Activated T-cell treated with anti-CD3 and anti-CD28 coated beads, Interleukin-2, amount 50 U/mL, for 72 hours (primary cell): ENCODE measurements around the gene NUTM2E. TPM values are rescaled to one million over a fixed set of nuclear protein-coding genes. Genes with fewer than 3 reads are reported as not detected.
"Not testable (repeated sequence)": the region's sequence is repeated elsewhere in the genome, so short reads cannot be mapped to it uniquely, and the experiment has no call there.

Experiments used
- ATAC-seq, 2 donors: fragments of 150-1000 bp; cut with Tn5 transposase; replicated peaks in 1 of 2; 2 replicates each; pipeline ENCODE4 v1.10.0; 2021; ENCODE audit warnings: moderate library complexity in 2 of 2, mild to moderate bottlenecking in 1 of 2
- DNase-seq, 2 donors: peaks; one replicate each; pipeline ENCODE4 v3.0.0; 2021 to 2022; ENCODE audit warnings: mixed read lengths in 1 of 2
- H3K27ac Mint-ChIP-seq: one replicate; pipeline ENCODE4 v1.8.0; 2022; ENCODE audit warnings: mild to moderate bottlenecking, moderate library complexity, mixed read lengths
- H3K27me3 Mint-ChIP-seq: one replicate; pipeline ENCODE4 v1.8.0; 2022; ENCODE audit warnings: low read depth, mixed read lengths
- H3K36me3 Mint-ChIP-seq, 2 donors: one replicate each; pipeline ENCODE4 v1.8.0; 2022; ENCODE audit warnings: mixed read lengths in 2 of 2, mild to moderate bottlenecking in 1 of 2; ENCODE audit not compliant: insufficient read depth in 2 of 2
- H3K4me1 Mint-ChIP-seq: one replicate; pipeline ENCODE4 v1.8.0; 2022; ENCODE audit warnings: low read depth, mixed read lengths
- H3K4me3 Mint-ChIP-seq, 2 donors: one replicate each; pipeline ENCODE4 v1.8.0; 2022; ENCODE audit warnings: mild to moderate bottlenecking in 2 of 2, mixed read lengths in 2 of 2, moderate library complexity in 2 of 2
- H3K9me3 Mint-ChIP-seq, 2 donors: one replicate each; pipeline ENCODE4 v1.8.0; 2022; ENCODE audit warnings: mixed read lengths in 2 of 2
- total RNA-seq, 2 donors: library from RNA; stranded (reverse); gene quantifications; one replicate each; pipeline ENCODE4 v1.2.3, GENCODE V29; 2022

The NUTM2E gene
- total RNA-seq, 2 donors from 2014 or later: not detected

GRCh38 chr10:79825587-79826011 is 940 bp upstream of the NUTM2E start:
- not testable (repeated sequence) for H3K9me3 Mint-ChIP-seq, H3K36me3 Mint-ChIP-seq, H3K27me3 Mint-ChIP-seq
- H3K4me1 Mint-ChIP-seq: peaks cover 39% of the 10 kb centered on the region
- peak overlapping the region; percentile 97 to 99 for H3K4me3 Mint-ChIP-seq
- peak; percentile 0 to 15 for ATAC-seq
- DNase-seq: peak; percentile 30 to 36
- H3K27ac Mint-ChIP-seq: peak overlapping the region; percentile 85

- H3K4me3 Mint-ChIP-seq: peak overlapping the region; percentile 29 to 82
These were observed 426 bp upstream of the NUTM2E start for GRCh38 chr10:79826131-79826495.

GRCh38 chr10:79833833-79834232 is 7.3 kb downstream of the NUTM2E start:
- not testable (repeated sequence) for DNase-seq, H3K9me3 Mint-ChIP-seq, H3K27me3 Mint-ChIP-seq, H3K4me3 Mint-ChIP-seq, H3K36me3 Mint-ChIP-seq, ATAC-seq, H3K4me1 Mint-ChIP-seq, H3K27ac Mint-ChIP-seq

More at GRCh38 chr10:79826131-79826495, 426 bp upstream of the NUTM2E start:
- peaks cover 39% of the 10 kb centered on the region for H3K4me1 Mint-ChIP-seq
- H3K27ac Mint-ChIP-seq, H3K27me3 Mint-ChIP-seq, H3K9me3 Mint-ChIP-seq, ATAC-seq, H3K36me3 Mint-ChIP-seq, DNase-seq: not testable (repeated sequence)

- not testable (repeated sequence) for H3K27me3 Mint-ChIP-seq, H3K4me3 Mint-ChIP-seq, H3K36me3 Mint-ChIP-seq, ATAC-seq, H3K9me3 Mint-ChIP-seq, DNase-seq, H3K27ac Mint-ChIP-seq, H3K4me1 Mint-ChIP-seq
These were observed 9.4 kb downstream of the NUTM2E start for GRCh38 chr10:79835891-79836290.

- not testable (repeated sequence) for H3K27ac Mint-ChIP-seq, H3K9me3 Mint-ChIP-seq, DNase-seq, ATAC-seq, H3K36me3 Mint-ChIP-seq, H3K4me1 Mint-ChIP-seq, H3K27me3 Mint-ChIP-seq, H3K4me3 Mint-ChIP-seq
These were observed 10.4 kb downstream of the NUTM2E start for GRCh38 chr10:79836891-79837290.

GRCh38 chr10:79838441-79838840 is 11.9 kb downstream of the NUTM2E start:
- not testable (repeated sequence) for H3K4me3 Mint-ChIP-seq

GRCh38 chr10:79853191-79853854 is 26.8 kb downstream of the NUTM2E start:
- ATAC-seq, H3K36me3 Mint-ChIP-seq, H3K9me3 Mint-ChIP-seq: not testable (repeated sequence)

More at GRCh38 chr10:79838441-79838840, 11.9 kb downstream of the NUTM2E start:
- H3K36me3 Mint-ChIP-seq, H3K9me3 Mint-ChIP-seq, ATAC-seq, DNase-seq, H3K27ac Mint-ChIP-seq, H3K4me1 Mint-ChIP-seq, H3K27me3 Mint-ChIP-seq: not testable (repeated sequence)

GRCh38 chr10:79862269-79862668 is 35.7 kb downstream of the NUTM2E start:
- H3K9me3 Mint-ChIP-seq, H3K4me1 Mint-ChIP-seq, H3K27ac Mint-ChIP-seq, H3K36me3 Mint-ChIP-seq, DNase-seq, ATAC-seq, H3K27me3 Mint-ChIP-seq, H3K4me3 Mint-ChIP-seq: not testable (repeated sequence)

More at GRCh38 chr10:79853191-79853854, 26.8 kb downstream of the NUTM2E start:
- DNase-seq, H3K4me1 Mint-ChIP-seq, H3K4me3 Mint-ChIP-seq, H3K27me3 Mint-ChIP-seq, H3K27ac Mint-ChIP-seq: not testable (repeated sequence)

GRCh38 chr10:79862803-79863202 is 36.3 kb downstream of the NUTM2E start:
- not testable (repeated sequence) for H3K27ac Mint-ChIP-seq, H3K4me3 Mint-ChIP-seq, H3K36me3 Mint-ChIP-seq, ATAC-seq, DNase-seq, H3K4me1 Mint-ChIP-seq, H3K9me3 Mint-ChIP-seq, H3K27me3 Mint-ChIP-seq

GRCh38 chr10:79866903-79867551 is 40.5 kb downstream of the NUTM2E start:
- not testable (repeated sequence) for H3K4me3 Mint-ChIP-seq, H3K9me3 Mint-ChIP-seq, H3K4me1 Mint-ChIP-seq, ATAC-seq, DNase-seq, H3K27ac Mint-ChIP-seq, H3K27me3 Mint-ChIP-seq, H3K36me3 Mint-ChIP-seq

GRCh38 chr10:79868023-79868422 is 41.5 kb downstream of the NUTM2E start:
- H3K9me3 Mint-ChIP-seq, H3K27me3 Mint-ChIP-seq, DNase-seq, ATAC-seq, H3K4me3 Mint-ChIP-seq, H3K36me3 Mint-ChIP-seq, H3K27ac Mint-ChIP-seq, H3K4me1 Mint-ChIP-seq: not testable (repeated sequence)

GRCh38 chr10:79869439-79870097 is 43.0 kb downstream of the NUTM2E start:
- not testable (repeated sequence) for H3K36me3 Mint-ChIP-seq, H3K4me3 Mint-ChIP-seq, H3K27me3 Mint-ChIP-seq, H3K4me1 Mint-ChIP-seq, H3K9me3 Mint-ChIP-seq, DNase-seq, H3K27ac Mint-ChIP-seq
- peak; percentile 79 to 83 for ATAC-seq

GRCh38 chr10:79871729-79872128 is 45.2 kb downstream of the NUTM2E start:
- not testable (repeated sequence) for DNase-seq, H3K4me1 Mint-ChIP-seq, ATAC-seq, H3K4me3 Mint-ChIP-seq, H3K27ac Mint-ChIP-seq, H3K9me3 Mint-ChIP-seq, H3K36me3 Mint-ChIP-seq, H3K27me3 Mint-ChIP-seq
